ENCODE data around the gene ROR1.

DNA sequence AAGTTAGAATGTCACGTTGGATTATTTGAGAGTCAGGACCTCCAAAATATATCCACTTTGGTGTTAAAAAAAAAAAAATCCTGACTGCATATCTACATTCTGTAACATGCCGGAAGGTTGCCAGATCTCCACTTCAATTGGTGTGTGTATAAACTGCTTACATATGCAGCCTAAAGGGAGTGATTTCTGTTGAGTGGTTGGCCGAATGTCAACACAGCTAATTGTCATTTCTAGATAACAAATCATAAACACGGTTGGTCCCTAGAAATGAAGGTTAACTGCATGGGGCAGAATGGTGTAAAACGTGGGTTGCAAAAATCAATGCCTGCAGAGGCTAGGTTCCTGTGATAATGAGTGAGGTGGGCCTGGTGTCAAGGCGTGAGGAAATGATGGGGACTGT, 15.0 kb upstream of the ROR1 start:
- TF ChIP-seq CTCF (IDR thresholded peaks at IDR 0.05; ENCODE audit: low read depth, low read length) (no peak), MAX (IDR thresholded peaks at IDR 0.05; ENCODE audit: low read depth, low read length) (no peak), POLR2A (IDR thresholded peaks at IDR 0.05; ENCODE audit: extremely low read depth, insufficient read length) (no peak)
